T-helper 2 cell treated with Interferon-gamma antibody and Interleukin-4, amounts not matched to agents 100 ng/mL and 5 ng/mL, for 36 hours (primary cell): ENCODE measurements around the gene SPRYD4. TPM values are rescaled to one million over a fixed set of nuclear protein-coding genes. Genes with fewer than 3 reads are reported as not detected.
"Not testable (repeated sequence)": the region's sequence is repeated elsewhere in the genome, so short reads cannot be mapped to it uniquely, and the experiment has no call there.

Experiments used
- intact Hi-C: fragments of 100-400 bp; cut with micrococcal nuclease; formaldehyde crosslinking; loops from one replicate; pipeline ENCODE4 v1.15.1; 2023
- total RNA-seq: library from RNA; stranded (reverse); gene quantifications from 2 replicates; pipeline ENCODE4 v1.2.3, GENCODE V29; 2022

The SPRYD4 gene
- total RNA-seq, 1 donor from 2014 or later: 4.4 TPM

- intact Hi-C loops: no loop called here
Observed at GRCh38 chr12:56476143-56476542, 7.8 kb downstream of the SPRYD4 start.

DNA sequence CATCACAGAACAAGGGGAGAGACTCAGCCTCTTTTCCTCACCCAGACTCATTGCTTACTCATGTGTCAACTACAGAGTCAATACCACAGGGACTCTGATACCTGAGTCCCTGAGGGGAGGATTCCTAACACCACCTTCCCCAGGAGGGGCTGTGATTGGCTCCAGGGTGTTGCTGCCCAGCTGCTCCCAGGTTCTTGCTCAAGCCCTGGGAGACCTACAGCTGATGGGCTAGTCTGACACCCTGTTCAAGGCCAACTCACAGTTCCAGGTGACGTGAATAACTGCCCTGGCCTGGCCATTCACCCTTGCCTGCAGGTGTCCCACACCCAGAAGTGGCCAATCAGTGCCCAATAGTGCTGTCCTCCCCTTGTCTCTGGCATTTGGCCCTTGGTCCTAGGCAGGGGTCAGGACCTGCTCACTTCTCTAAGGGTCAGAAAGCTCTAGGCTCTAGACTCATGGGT is 8.6 kb downstream of the SPRYD4 start:
- intact Hi-C loops: no loop called here

DNA sequence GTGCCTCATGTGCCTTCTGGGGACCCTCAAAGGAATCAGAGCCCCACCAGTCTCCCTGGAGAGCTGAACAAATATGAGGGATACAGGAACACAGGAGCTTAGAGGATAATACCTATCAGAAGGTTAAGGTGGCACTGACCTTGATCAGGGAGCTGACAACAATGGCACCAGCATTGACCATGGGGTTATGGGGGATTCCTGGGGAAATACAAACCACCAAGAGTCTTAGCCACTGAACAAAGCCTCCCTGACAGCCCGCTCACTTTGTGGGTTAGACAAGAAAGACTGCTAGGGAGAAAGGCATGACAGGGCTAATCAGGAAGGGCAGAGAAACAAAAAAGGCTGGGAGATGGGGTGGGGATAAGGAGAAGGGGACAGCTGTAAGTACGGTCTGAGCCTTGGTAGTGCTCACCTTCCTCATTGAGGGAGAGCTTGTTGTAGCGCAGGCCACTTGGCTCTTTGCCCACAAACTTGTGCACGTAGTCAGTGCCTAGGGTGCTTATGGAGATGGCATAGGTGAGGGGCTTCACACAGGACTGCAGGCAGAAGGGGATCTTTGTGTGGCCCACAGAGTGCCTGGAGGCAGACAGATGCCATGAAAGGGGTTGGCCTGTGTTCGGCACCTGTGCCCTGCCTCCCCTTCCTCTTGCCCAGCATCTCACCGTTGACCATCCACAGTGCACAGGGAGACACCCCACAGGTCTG is 9.3 kb downstream of the SPRYD4 start:
- intact Hi-C loops: no loop called here

DNA sequence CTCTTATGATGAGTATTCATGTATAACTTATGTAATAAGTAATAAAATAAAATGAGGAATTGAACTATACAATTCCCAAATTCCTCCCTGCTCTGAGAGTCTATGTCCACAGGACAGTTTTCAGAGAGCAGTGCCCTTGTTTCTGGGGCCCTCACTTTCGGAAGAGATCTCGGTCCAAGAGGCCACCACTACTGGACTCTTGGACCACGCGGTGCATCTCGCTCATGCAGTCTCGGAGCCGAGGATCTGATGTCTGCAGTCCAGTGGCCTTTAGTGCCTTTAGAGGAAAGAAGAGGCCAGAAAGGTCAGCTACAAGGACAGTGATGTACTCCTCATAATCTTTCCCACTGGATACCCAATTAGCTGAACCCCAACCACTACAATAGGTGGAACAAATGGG is 11.2 kb downstream of the SPRYD4 start:
- intact Hi-C loops: no loop called here

GRCh38 chr12:56484566-56484965 is 16.2 kb downstream of the SPRYD4 start:
- intact Hi-C loops: no loop called here

DNA sequence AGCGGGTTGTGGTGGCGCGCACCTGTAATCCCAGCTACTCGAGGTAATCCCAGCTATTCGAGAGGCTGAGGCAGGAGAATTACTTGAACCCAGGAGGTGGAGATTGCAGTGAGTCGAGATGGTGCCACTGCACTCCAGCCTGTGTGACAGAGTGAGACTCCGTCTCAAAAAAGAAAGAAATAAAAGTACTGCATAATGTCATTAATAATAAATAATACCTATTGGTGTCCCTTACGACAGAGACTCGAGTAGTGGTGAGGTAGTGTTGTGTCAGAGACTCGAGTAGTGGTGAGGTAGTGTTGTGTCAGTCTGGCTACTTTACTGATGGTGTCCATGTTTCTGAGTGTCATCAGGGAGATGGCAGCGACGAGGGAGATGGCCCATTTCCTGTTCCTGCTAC is 18.3 kb downstream of the SPRYD4 start:
- intact Hi-C loops: no loop called here

GRCh38 chr12:56487448-56488040 is 19.2 kb downstream of the SPRYD4 start:
- intact Hi-C loops: no loop called here

DNA sequence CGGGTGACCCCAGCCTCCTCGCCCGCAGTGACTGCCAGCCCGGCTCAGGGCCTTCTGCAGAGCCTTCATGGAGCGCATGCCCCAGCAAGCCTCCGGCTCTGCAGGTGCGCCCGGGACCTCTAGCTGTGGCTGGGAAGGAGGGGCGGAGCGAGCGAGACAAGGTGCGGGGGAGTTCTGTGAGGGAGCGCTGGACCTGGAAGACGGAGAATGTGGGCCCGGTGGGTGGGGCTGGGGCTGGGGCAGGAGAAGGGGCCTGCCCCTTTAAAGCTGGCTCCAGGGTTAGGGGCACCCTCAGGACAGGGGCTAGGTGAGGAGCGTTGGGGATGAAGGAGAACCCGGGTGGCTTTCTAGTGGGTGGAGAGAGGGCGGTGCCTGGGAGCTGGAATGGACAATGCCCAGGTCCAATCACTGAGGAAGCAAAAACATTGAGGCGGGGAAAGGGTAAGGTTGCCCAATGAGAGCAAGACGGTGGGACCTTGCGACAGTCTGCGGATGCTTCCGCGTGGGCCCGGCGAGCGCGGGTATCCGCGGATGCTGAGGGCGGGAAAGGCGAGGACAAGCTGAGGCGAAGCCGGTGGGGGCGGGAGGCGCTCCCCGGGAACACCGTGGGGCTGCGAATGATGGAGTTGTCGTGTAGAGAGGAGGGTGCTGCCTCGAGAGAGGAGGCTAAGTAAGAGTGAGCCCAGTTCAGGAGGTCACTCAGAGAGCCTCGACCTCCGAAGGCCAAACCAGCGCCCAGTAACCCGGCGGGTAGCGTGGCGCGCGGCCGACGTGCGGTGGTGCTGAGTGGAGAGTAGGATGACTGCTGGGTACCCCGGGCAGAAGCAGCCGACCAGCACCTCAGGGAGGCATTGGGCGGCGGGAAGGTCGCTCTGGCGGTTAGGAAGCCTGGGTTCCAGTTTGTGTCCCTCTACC is 19.9 kb downstream of the SPRYD4 start, which contains the start of gene GLS2:
Gene GLS2 (minus strand): TSS at position 121 of the 915 bp plus-strand sequence. CDS start 43 bp downstream, at position 78.
- intact Hi-C loops: no loop called here

- intact Hi-C loops: no loop called here
Observed at GRCh38 chr12:56490360-56490759, 22.0 kb downstream of the SPRYD4 start.

DNA sequence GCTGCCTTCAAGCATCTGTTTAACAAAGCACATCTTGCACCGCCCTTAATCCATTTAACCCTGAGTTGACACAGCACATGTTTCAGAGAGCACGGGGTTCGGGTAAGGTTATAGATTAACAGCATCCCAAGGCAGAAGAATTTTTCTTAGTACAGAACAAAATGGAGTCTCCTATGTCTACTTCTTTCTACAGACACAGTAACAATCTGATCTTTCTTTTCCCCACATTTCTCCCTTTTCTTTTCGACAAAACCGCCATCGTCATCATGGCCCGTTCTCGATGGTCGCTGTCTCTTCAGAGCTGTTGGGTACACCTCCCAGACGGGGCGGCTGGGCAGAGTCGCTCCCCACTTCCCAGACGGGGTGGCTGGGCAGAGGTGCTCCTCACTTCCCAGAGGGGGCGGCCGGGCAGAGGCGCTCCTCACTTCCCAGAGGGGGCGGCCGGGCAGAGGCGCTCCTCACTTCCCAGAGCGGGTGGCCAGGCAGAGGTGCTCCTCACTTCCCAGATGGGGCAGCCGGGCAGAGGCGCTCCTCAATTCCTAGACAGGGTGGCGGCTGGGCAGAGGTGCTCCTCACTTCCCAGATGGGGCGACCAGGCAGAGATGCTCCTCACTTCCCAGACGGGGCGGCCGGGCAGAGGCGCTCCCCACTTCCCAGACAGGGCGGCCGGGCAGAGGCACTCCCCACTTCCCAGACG is 25.2 kb downstream of the SPRYD4 start:
- intact Hi-C loops: not testable (repeated sequence)

DNA sequence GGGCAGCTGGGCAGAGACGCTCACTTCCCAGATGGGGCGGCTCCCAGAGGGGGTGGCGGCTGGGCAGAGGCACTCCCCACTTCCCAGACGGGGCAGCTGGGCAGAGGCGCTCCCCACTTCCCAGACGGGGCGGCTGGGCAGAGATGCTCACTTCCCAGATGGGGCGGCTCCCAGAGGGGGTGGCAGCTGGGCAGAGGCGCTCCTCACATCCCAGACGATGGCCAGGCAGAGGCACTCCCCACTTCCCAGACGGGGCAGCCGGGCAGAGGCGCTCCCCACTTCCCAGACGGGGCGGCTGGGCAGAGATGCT is 25.7 kb downstream of the SPRYD4 start:
- intact Hi-C loops: not testable (repeated sequence)

DNA sequence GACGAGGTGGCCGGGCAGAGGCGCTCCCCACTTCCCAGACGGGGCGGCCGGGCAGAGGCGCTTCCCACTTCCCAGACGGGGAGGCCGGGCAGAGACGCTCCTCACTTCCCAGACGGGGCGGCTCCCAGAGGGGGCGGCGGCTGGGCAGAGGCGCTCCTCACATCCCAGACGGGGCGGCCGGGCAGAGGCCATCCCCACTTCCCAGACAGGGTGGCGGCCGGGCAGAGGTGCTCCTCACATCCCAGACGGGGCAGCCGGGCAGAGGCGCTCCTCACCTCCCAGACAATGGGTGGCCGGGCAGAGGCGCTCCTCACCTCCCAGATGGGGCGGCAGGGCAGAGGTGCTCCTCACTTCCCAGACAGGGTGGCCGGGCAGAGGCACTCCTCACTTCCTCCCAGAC is 26.1 kb downstream of the SPRYD4 start:
- intact Hi-C loops: not testable (repeated sequence)

GRCh38 chr12:56496704-56497103 is 28.3 kb downstream of the SPRYD4 start:
- intact Hi-C loops: loop anchor here (5.0 kb wide), 1 partner anchor 96 kb away; no protein-coding TSS in a partner anchor

DNA sequence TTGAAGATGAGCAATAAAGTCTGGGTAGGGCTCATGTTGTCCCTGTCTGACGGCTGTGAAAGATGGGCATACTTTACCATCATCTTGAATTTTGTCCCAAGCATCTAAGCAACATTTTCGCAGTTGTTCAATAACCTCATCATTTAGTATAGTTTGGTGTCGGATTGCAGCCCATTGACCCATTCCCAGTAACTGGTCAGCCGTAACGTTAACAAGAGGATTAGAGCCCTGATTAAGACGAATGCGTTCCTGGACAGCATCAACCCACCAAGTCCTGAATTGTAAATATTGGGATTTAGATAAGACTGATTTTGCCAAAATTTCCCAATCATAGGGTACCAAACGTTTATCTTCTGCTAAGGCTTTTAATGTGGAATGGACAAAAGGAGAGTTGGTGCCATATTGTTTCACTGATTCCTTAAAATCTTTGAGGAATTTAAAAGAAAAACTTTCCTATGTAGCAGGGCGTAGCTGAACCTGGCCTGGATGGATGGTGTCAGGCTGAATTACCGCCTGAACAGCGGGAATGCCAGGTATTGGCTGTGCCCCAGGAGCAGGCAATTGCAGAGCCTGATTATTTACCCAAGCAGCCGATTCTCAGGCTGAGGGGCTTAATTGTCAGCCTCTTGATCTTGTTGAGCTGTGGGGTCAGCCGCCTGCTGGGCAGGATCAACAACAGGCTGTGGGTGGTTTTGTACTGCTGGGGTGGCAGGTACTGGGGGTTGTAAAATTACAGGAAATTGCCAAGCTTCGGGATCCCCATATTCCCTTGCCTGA is 29.9 kb downstream of the SPRYD4 start:
- intact Hi-C loops: loop anchor here (5.0 kb wide), 1 partner anchor 94 kb away; no protein-coding TSS in a partner anchor

DNA sequence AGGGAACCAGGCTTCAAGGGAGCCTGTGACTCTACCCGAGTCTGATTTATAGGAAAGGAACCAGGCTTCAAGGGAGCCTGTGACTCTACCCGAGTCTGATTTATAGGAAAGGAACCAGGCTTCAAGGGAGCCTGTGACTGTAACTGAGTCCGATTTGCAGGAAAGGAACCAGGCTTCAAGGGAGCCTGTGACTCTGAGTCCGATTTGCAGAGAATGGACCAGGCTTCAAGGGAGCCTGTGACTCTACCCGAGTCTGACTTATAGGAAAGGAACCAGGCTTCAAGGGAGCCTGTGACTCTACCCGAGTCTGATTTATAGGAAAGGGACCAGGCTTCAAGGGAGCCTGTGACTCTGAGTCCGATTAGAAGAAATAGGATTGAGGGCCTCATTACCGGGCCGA is 31.1 kb downstream of the SPRYD4 start:
- intact Hi-C loops: loop anchor here (5.0 kb wide), 1 partner anchor 93 kb away; no protein-coding TSS in a partner anchor

DNA sequence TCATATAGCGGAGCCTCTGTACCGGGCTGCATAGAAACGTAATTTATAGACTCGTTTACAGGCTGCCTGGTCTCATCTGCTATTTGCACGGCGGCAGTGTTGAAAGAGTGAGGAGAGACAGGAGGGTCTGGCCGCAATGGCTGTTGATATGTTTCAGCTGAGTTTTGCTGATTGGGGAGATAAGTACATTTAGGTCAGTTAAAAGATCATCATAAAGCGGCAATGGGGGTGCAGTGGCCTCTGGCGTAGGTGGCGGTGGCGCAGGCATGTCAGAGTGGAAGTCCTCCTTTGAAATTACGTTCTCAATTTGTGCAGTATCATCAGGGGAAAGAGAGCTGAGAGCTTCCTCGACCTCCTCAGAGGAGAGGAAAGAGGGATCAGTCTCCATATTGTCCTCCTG is 31.5 kb downstream of the SPRYD4 start:
- intact Hi-C loops: loop anchor here (5.0 kb wide), 1 partner anchor 92 kb away; no protein-coding TSS in a partner anchor

GRCh38 chr12:56510786-56511185 is 42.4 kb downstream of the SPRYD4 start:
- intact Hi-C loops: no loop called here

DNA sequence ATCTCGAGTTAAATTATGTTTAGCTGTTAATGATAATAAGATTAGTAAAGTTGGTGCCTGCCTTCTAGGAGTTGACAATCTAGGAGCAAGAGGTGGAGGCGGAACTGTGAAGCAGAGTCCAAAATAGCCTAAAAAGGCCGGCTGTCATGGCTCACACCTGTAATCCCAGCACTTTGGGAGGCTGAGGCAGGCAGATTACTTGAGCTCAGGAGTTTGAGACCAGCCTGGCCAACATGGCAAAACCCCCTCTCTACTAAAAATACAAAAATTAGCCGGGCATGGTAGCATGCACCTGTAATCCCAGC is 45.6 kb downstream of the SPRYD4 start:
- intact Hi-C loops: not testable (repeated sequence)

DNA sequence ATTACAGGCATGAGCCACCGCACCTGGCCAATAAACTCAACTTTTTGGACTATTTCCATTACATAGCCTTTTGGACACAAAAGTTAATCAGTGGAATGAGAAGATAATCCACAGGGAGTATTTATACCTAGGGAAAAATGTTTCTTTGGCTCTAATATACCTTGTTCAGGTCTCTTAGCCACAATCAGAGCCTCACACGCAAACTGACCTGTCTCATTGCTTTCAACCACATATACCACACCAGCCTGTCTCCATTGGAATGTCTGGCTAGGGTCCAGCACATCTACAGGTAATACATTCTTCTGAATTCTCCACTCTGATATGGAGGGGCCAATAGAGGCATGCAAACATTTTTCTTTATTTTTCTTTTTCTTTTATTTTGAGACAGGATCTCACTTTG is 49.5 kb downstream of the SPRYD4 start:
- intact Hi-C loops: no loop called here

DNA sequence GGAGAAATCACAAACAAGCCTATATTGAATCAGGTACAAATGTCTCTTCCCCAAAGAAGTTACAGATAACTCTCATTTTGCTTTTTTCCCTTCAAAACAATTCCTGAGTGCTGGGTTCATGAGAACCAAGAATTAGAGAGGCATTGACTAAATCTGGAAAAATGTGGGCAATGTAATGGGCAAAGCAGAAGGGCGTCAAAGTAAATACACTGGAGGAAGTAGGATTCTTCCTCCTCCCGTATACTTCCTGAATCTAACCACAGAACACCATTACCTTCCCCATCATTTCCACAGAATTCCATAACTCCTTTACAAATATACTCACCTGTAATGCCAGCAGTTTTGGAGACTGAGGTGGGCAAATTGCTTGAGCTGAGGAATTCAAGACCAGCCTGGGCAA is 50.2 kb downstream of the SPRYD4 start:
- intact Hi-C loops: no loop called here

GRCh38 chr12:56520048-56520447 is 51.7 kb downstream of the SPRYD4 start:
- intact Hi-C loops: loop anchor here (2.0 kb wide), 1 partner anchor 53 kb away; no protein-coding TSS in a partner anchor
